ENCODE measurements around the gene DOK6. TPM values are rescaled to one million over a fixed set of nuclear protein-coding genes. Genes with fewer than 3 reads are reported as not detected.

Gene DOK6
- total and polyA plus RNA-seq, 10 of the 15 experiments (the other 5 are each of a cell fraction or from before 2014, with no cell fraction given) = 0.01 to 0.09 (median 0.04) TPM; not detected in 4

DNA sequence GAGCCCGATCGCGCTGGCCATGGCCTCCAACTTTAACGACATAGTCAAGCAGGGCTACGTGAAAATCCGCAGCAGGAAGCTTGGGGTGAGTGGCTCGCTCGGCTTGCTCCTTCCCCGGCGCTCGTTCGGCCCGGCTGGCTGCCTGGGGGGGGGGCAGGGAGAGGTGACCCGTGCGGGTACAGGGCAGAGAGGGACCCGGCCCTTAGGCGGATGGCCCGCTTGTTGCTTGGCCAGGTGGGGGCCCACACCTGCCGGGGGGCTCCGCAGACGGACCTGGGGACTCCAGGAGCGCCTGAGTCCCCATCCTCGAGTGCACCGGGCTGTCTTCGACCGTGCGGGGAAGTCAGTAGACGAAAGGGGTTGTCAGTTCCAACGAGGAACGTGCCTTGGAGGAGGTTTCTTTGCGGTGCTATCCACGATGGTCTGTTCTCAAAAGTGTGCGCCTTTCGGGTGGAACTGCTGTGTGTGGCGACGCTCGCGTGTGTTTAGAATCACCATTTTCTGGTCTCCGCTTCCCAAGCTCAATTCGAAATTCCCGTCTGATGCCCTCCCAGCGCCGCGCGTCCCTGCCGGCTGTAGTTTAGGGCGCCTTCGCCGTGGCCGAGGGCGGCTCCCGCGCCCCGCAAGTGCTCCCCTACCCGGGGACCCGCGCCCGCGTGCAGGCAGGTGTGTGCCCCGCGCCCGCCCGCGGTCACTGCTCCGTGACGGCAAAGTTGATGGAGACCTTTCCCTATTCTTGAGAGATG lies 711 bp downstream of the DOK6 start (continued):
- TF ChIP-seq, protein P1, sequence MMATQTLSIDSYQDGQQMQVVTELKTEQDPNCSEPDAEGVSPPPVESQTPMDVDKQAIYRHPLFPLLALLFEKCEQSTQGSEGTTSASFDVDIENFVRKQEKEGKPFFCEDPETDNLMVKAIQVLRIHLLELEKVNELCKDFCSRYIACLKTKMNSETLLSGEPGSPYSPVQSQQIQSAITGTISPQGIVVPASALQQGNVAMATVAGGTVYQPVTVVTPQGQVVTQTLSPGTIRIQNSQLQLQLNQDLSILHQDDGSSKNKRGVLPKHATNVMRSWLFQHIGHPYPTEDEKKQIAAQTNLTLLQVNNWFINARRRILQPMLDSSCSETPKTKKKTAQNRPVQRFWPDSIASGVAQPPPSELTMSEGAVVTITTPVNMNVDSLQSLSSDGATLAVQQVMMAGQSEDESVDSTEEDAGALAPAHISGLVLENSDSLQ (IDR thresholded peaks at IDR 0.05) = no peak
- TF ChIP-seq ZSCAN29 (IDR thresholded peaks at IDR 0.05) = no peak
- TF ChIP-seq PAX5 (IDR thresholded peaks at IDR 0.05; ENCODE audit: borderline replicate concordance, low read depth, low read length) = no peak
- TF ChIP-seq CBX5 (IDR thresholded peaks at IDR 0.05; ENCODE audit: low read depth) = no peak
- TF ChIP-seq PML (IDR thresholded peaks at IDR 0.05; ENCODE audit: low read length) = no peak
- no peak for TF ChIP-seq IRF4 (IDR thresholded peaks at IDR 0.05; ENCODE audit: low read depth, low read length)
- TF ChIP-seq MYC (IDR thresholded peaks at IDR 0.05; ENCODE audit: insufficient read depth, insufficient read length, insufficient replicate concordance, low read length, severe bottlenecking) = no peak
- TF ChIP-seq, protein P2, sequence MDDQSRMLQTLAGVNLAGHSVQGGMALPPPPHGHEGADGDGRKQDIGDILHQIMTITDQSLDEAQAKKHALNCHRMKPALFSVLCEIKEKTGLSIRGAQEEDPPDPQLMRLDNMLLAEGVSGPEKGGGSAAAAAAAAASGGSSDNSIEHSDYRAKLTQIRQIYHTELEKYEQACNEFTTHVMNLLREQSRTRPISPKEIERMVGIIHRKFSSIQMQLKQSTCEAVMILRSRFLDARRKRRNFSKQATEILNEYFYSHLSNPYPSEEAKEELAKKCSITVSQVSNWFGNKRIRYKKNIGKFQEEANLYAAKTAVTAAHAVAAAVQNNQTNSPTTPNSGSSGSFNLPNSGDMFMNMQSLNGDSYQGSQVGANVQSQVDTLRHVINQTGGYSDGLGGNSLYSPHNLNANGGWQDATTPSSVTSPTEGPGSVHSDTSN (IDR thresholded peaks at IDR 0.05; ENCODE audit: insufficient replicate concordance, low read depth, low read length) = no peak
- TF ChIP-seq MEF2B (IDR thresholded peaks at IDR 0.05; ENCODE audit: partially characterized antibody, poor library complexity, severe bottlenecking) = no peak

DNA sequence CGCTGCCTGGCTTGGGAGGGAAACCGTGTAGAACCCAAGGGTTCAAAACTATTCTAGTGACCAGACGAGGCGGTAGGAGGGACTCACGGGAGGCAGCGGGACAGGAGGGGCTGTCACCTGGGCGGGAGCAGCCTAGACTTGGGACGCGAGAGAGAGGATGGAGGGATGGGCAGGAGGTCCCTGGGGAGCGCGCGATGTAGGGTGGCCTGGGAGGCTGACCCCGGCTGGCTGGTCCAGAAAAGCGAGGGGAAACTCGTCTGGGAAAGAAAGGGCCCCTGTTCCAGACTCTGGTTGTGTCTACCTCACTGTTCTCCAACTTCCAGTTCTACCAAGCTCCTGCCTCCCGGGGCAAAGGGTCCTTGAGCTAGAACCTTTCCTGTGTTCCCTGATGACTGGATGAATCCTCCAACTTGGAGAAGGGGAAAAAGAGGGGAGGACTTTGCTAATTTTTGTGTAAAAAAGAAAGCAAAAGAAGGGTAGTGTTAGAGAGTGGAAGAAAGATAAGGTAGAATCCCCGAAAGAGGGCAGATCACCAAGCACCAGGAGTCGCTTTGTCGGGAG lies 1.4 kb downstream of the DOK6 start:
- ChIA-PET CTCF (no interaction called here), POLR2A (no interaction called here), SMC1A (ENCODE audit: uncharacterized antibody, unreplicated experiment) (interaction anchor here (0.5 kb wide), 1 partner anchor 596 kb away, joined by 3 read pairs; no protein-coding TSS in a partner anchor), RAD21 (ENCODE audit: unreplicated experiment) (no interaction called here)
- WGBS (ENCODE audit: insufficient coverage, insufficient replicate concordance, low lambda C conversion rate, missing lambda C conversion rate) = 38% methylated on average over 19 of the region's 19 CpGs
- H3K27ac ChIP-seq (ENCODE audit: control insufficient read depth, insufficient read depth) = no peak overlapping the region
- BruUV-seq (replicated peaks) = no TSS peak
- H2AFZ ChIP-seq (ENCODE audit: control insufficient read depth, low read depth, low read length) = no peak overlapping the region
- intact Hi-C loops (cut with micrococcal nuclease; ENCODE audit: unreplicated experiment) = no loop called here
- DNase-seq (ENCODE audit: low read depth, low spot score) (no peak), FAIRE-seq (no peak), ATAC-seq (no peak)
- H3K9me3 ChIP-seq (replicated peaks; ENCODE audit: control insufficient read depth, insufficient read depth, low read length) = no peaks in the 10 kb centered on the region; the same call in 2 of the 3 replicates
- H3K4me3 ChIP-seq = no peak overlapping the region
- H3K4me1 ChIP-seq (ENCODE audit: control insufficient read depth, insufficient read depth, low read length) = no peaks in the 10 kb centered on the region
- in situ Hi-C loops (cut with MboI) = no loop called here
- H3K79me2 ChIP-seq (ENCODE audit: control insufficient read depth, insufficient read depth, low read length) = no peaks in the 10 kb centered on the region
- peaks cover 1 to 6% of the 10 kb centered on the region in 2 experiments; a peak in 2 of 4 replicates for H3K27me3 ChIP-seq (replicated peaks in 1 of 2; ENCODE audit: control insufficient read depth in 2 of 2, insufficient read depth in 2 of 2, low read length in 1 of 2)
- no peaks in the 10 kb centered on the region for H4K20me1 ChIP-seq (ENCODE audit: control insufficient read depth, insufficient read depth)
- no peaks in the 10 kb centered on the region for H3K36me3 ChIP-seq (ENCODE audit: control insufficient read depth in 2 of 2, insufficient read depth in 2 of 2, low read length in 1 of 2)
- H3K4me2 ChIP-seq (ENCODE audit: control insufficient read depth, insufficient read depth) = no peak overlapping the region
- no peak overlapping the region for H3K9ac ChIP-seq (ENCODE audit: control insufficient read depth, insufficient read depth, low read length)
- TF ChIP-seq RCOR1 (conservative IDR thresholded peaks at IDR 0.05; ENCODE audit: low read depth, low read length) (no peak), FOXK2 (IDR thresholded peaks at IDR 0.05) (no peak), NFYB (IDR thresholded peaks at IDR 0.05; ENCODE audit: insufficient read depth, low read depth, low read length) (no peak), CHD2 (IDR thresholded peaks at IDR 0.05; ENCODE audit: borderline replicate concordance, low read depth, low read length) (no peak), CHD1 (IDR thresholded peaks at IDR 0.05; ENCODE audit: low read depth, low read length) (no peak), ZNF217 (IDR thresholded peaks at IDR 0.05) (no peak), SMC3 (IDR thresholded peaks at IDR 0.05; ENCODE audit: borderline replicate concordance, low read length) (no peak)
- TF ChIP-seq, protein P3, sequence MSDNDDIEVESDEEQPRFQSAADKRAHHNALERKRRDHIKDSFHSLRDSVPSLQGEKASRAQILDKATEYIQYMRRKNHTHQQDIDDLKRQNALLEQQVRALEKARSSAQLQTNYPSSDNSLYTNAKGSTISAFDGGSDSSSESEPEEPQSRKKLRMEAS (IDR thresholded peaks at IDR 0.05; ENCODE audit: low read depth, low read length) = no peak
- TF ChIP-seq, protein P4, sequence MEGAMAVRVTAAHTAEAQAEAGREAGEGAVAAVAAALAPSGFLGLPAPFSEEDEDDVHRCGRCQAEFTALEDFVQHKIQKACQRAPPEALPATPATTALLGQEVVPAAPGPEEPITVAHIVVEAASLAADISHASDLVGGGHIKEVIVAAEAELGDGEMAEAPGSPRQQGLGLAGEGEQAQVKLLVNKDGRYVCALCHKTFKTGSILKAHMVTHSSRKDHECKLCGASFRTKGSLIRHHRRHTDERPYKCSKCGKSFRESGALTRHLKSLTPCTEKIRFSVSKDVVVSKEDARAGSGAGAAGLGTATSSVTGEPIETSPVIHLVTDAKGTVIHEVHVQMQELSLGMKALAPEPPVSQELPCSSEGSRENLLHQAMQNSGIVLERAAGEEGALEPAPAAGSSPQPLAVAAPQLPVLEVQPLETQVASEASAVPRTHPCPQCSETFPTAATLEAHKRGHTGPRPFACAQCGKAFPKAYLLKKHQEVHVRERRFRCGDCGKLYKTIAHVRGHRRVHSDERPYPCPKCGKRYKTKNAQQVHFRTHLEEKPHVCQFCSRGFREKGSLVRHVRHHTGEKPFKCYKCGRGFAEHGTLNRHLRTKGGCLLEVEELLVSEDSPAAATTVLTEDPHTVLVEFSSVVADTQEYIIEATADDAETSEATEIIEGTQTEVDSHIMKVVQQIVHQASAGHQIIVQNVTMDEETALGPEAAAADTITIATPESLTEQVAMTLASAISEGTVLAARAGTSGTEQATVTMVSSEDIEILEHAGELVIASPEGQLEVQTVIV (IDR thresholded peaks at IDR 0.05; ENCODE audit: borderline replicate concordance, partially characterized antibody) = no peak
